AG10803 (cell line): ENCODE data around the gene CAV1.
A peak's percentile ranks its signal among the peaks of the same experiment; 100 is the strongest.

Source experiments
- DNase-seq: peaks from one replicate; pipeline ENCODE4 v3.0.0; 2010; ENCODE audit warnings: low read depth
- H3K4me3 ChIP-seq: 2 replicates; pipeline ENCODE4 v1.5.1; 2011; ENCODE audit warnings: mild to moderate bottlenecking, low read length, control low read depth
- TF ChIP-seq, protein P1 (sequence below): conservative IDR thresholded peaks from 2 replicates; pipeline ENCODE4 v1.5.1; 2011; ENCODE audit warnings: mild to moderate bottlenecking, low read length, control low read depth, inconsistent platforms

Gene CAV1

DNA sequence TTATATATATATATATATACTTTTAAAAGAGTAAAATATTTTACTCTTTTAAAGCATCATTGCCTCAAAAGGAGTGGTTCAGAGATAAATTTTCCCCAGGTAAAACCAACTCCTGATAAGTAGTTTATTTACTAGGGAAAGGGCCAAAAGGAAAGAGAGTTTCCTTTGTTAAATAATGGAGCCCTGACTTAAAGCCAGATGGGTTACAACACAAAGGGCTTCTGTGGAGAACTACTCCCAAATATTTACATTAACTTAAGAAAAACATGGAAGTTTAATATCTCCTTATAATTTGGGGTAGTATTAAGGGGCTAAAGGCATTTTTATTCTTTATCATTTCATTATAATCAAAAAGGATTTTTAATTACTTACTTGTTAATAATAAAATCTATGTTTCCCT is 8.5 kb upstream of the CAV1 start:
- TF ChIP-seq, protein P1, sequence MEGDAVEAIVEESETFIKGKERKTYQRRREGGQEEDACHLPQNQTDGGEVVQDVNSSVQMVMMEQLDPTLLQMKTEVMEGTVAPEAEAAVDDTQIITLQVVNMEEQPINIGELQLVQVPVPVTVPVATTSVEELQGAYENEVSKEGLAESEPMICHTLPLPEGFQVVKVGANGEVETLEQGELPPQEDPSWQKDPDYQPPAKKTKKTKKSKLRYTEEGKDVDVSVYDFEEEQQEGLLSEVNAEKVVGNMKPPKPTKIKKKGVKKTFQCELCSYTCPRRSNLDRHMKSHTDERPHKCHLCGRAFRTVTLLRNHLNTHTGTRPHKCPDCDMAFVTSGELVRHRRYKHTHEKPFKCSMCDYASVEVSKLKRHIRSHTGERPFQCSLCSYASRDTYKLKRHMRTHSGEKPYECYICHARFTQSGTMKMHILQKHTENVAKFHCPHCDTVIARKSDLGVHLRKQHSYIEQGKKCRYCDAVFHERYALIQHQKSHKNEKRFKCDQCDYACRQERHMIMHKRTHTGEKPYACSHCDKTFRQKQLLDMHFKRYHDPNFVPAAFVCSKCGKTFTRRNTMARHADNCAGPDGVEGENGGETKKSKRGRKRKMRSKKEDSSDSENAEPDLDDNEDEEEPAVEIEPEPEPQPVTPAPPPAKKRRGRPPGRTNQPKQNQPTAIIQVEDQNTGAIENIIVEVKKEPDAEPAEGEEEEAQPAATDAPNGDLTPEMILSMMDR = no peak
- no peak for DNase-seq
- H3K4me3 ChIP-seq = no peak overlapping the region

DNA sequence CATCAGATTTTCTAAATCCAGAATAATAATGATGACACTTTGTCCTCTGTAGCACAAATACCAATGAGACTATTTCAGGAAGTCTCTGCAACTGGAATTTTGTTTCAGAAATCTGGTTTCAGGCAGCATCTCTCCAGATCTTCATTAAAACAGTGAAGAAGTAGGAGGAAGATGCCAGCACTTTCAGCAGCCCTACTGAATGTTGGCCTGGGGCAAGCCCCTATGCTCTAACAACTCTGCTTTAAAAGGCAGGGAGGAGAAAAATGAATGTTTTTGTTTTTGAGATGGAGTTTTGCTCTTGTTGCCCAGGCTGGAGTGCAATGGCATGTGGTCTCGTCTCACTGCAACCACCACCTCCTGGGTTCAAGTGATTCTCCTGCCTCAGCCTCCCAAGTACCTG is 7.2 kb upstream of the CAV1 start:
- TF ChIP-seq, protein P1 = no peak
- no peak for DNase-seq
- no peak overlapping the region for H3K4me3 ChIP-seq

DNA sequence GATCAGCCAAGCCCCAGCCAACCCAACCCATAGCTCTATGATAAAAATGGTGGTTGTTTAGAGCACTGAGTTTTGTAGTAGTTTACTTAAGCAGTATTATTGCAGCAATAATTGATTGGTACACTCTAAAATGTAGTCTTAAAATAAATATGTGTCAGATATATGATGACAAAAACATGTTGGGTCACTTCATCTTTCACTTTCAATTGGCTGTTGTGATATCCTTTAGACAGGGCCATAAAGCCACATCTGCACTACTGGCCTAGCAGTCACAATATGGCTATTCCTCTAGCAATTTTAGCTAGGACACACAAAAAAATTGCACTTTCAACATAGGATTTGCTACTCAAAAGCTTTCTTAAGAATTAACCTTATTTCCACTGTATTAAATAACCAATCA is 5.9 kb upstream of the CAV1 start:
- TF ChIP-seq, protein P1 = no peak
- DNase-seq = no peak
- H3K4me3 ChIP-seq = no peak overlapping the region

DNA sequence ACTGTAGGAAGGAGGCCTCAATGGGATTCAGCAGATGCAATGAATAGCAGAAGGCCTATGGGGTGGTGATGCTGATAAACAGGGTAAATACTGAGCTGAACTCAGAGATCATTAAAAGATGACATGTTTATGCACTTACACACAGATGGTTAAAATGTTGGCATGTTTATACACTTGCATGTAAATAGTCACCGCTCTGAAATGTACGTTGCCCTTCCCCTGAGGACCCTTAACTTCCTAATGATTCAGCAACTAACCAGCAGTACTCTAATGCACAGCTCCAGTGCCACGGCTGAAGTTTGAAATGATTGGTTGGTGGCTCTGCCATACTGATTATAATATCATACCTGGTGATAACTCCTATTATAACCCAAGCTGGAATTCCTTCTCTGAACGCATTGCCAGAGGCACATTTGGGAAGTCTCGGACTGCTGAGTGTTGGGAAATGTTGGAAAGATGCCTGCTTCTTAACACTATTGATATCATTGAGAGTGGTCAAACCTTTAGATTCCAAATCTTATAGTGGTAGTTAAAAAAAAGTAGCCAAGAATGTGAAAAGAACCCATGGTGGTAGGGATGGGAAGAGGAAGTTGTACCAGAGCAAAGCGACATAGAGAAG is 3.7 kb upstream of the CAV1 start:
- DNase-seq = no peak
- TF ChIP-seq, protein P1 = no peak

DNA sequence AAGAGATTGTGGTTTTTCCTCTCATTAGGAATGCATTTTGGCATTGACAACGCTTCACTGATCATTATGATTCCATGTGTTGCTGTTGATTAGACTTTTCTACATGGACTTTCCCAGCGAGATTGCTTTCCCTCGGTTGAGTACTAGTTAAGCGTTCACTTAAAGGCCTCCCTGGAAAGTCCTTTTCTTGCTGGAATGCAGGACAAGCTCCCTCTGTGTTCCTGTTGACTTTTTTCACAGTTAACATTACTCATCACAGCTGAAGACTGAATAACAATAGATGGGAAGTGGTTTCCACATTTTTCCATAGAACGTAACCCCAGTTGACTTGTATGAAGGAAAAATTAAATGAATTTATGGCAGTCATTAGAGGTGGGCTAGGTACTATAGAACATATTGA is 2.6 kb upstream of the CAV1 start:
- DNase-seq = peak; percentile 83
- no peak overlapping the region for H3K4me3 ChIP-seq
- TF ChIP-seq, protein P1 = no peak; the same call in 1 of the 2 replicates

More for the DNA sequence above, 3.7 kb upstream of the CAV1 start:
- no peak overlapping the region for H3K4me3 ChIP-seq

DNA sequence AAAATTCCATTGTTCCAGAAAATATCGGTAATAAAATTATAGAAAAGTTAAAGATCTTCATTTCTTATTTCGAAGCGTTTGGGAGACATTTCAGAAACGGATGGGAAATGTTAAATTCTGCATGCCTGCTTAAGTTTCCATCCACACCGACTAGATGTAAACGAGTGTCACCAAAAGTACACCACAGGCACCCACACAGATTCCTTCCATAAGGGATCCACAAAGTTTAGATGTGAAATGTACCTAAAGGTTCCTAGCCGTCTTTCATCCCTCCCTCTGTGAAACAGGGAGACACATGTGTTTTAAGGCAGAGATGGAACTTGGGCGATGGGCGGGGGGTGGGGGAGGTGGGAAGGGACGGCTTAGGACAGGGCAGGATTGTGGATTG is 621 bp upstream of the CAV1 start:
- no peak for DNase-seq
- TF ChIP-seq, protein P1 = no peak
- peak overlapping the region; percentile 95 for H3K4me3 ChIP-seq

DNA sequence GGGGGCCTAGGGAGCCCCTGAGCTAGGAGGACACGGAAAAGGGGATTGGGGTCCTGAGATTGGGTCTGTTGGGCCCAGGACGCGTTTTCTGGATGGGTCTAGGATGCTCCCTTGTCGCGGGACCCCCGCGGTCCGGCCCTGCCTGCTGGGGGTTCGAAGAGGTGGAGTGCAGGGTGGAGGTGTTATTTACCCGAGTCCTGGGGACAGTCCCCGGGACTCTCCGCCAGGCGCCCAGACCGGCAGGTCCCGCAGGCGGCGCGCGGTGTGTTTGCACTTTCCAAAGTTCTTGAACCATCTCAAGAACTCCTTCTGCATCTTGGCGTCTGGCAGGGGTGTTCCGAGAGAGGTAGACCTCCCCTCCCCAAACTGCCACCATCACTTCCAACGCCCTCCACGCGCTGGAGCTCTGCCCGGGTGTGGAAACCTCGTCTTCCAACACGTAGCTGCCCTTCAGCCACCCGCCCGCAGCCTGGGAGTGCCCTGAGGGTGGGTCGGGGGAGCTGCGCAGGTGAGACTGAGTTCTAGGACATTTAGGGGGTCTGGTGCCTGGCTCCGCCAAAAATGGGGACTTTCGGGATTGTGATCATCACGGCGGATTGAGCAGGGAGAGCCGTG is 569 bp downstream of the CAV1 start:
- TF ChIP-seq, protein P1 = 0 out of 2 replicates have a peak, but pooled peaks have one; percentile 6
- DNase-seq = no peak
- peak overlapping the region; percentile 95 for H3K4me3 ChIP-seq
